Breast epithelium (tissue), 3 donors: ENCODE data around the gene HMGN1.

Experiments
- CTCF ChIP-seq, 3 donors: fragments of 450-650 bp; IDR thresholded peaks; one replicate each; pipeline ENCODE4 v1.5.1; 2016 to 2017; ENCODE audit warnings: antibody characterized with exemption in 3 of 3, mild to moderate bottlenecking in 3 of 3, moderate library complexity in 3 of 3
- POLR2A ChIP-seq: fragments of 450-650 bp; IDR thresholded peaks from one replicate; pipeline ENCODE4 v1.6.1; 2016; ENCODE audit warnings: antibody characterized with exemption, mild to moderate bottlenecking, moderate library complexity
- POLR2AphosphoS5 ChIP-seq, 3 donors: sonication (generic); formaldehyde crosslinking; IDR thresholded peaks; one replicate each; pipeline ENCODE4 v1.6.1; 2017; ENCODE audit warnings: antibody characterized with exemption in 3 of 3

GRCh38 chr21:39336457-39337008, 12.4 kb downstream of the HMGN1 start:
- TF ChIP-seq POLR2AphosphoS5 (IDR thresholded peaks at IDR 0.05) (no peak), POLR2A (no peak), CTCF (IDR thresholded peaks at IDR 0.05) (no peak)
